ENCODE data around the gene SMAD5.

DNA sequence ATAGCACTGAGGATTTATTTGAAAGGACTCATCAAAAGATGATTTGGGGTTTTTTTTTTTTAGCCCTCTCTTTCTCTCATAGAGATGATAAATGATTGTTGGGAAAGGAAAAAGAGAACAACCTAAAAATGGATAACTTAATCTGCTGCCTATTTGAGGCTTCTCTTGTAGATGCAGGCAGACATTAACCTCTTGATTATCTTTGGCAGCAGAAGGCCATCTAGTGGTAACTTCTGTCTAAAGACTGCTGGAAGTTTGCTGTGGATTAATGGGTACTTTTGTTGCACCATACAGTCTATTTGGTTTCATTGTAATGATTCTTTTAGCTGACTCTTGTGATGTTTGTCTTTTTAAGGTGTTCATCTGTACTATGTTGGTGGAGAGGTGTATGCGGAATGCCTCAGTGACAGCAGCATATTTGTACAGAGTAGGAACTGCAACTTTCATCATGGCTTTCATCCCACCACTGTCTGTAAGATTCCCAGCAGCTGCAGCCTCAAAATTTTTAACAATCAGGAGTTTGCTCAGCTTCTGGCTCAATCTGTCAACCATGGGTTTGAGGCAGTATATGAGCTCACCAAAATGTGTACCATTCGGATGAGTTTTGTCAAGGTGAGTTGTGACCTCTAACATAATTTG lies 41.5 kb downstream of the SMAD5 start:
- TF ChIP-seq CTCF (IDR thresholded peaks at IDR 0.05) = peak in 1 of 3 experiments; percentile 38
- no peak for TF ChIP-seq POLR2A (IDR thresholded peaks at IDR 0.05)
